GM19455 (cell line): ENCODE measurements around the gene GOSR1.
"Not testable (repeated sequence)": the region's sequence is repeated elsewhere in the genome, so short reads cannot be mapped to it uniquely, and the experiment has no call there.

Source experiments
- ATAC-seq: cut with Tn5 transposase; IDR thresholded peaks from one replicate; pipeline ENCODE4 v1.9.1; 2021; ENCODE audit not compliant: unreplicated experiment

Gene GOSR1

GRCh38 chr17:30560117-30561026 is 83.2 kb downstream of the GOSR1 start:
- ATAC-seq = not testable (repeated sequence)

DNA sequence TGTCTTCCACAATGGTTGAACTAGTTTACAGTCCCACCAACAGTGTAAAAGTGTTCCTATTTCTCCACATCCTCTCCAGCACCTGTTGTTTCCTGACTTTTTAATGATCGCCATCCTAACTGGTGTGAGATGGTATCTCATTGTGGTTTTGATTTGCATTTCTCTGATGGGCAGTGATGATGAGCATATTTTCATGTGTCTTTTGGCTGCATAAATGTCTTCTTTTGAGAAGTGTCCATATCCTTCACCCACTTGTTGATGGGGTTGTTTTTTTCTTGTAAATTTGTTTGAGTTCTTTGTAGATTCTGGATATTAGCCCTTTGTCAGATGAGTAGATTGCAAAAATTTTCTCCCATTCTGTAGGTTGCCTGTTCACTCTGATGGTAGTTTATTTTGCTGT is 84.6 kb downstream of the GOSR1 start:
- not testable (repeated sequence) for ATAC-seq

GRCh38 chr17:30563131-30563904 is 86.1 kb downstream of the GOSR1 start:
- ATAC-seq = not testable (repeated sequence)

- not testable (repeated sequence) for ATAC-seq
These were observed 86.7 kb downstream of the GOSR1 start for GRCh38 chr17:30563905-30564390.

DNA sequence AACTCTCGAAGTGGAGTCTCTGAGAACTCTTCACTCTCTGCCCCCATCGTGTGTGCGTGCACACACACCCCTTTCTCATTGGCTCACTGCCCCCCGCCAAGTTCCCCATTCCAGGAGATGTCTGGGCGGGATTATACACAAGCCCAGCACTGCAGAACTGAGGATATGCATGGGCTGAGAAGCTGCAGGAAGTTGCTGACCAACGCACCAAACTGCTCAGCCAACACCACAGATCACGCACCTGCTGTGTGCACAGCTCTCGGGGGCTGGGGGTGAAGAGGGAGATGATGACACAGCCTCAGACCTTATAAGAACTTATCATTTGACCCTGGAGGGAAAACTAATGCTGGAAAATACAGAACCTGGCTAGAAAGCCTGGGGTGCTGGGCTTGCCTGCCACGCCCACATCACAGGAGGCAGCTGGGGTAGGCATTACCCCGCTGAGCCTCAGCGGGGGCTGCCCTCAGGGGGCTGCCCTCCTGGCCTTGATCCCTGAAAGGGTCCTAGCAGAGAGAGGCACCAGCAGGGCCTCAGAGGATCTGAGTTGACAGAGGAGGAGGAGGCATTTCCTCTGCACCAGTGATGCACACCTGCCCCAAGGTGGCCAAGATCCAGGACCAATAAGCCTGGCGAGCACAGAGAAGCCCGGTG is 87.3 kb downstream of the GOSR1 start:
- not testable (repeated sequence) for ATAC-seq

- ATAC-seq = no peak
These were observed 88.1 kb downstream of the GOSR1 start for GRCh38 chr17:30565073-30565935.

GRCh38 chr17:30566104-30566503 is 88.9 kb downstream of the GOSR1 start:
- ATAC-seq = not testable (repeated sequence)

GRCh38 chr17:30566516-30567225 is 89.5 kb downstream of the GOSR1 start:
- ATAC-seq = not testable (repeated sequence)

- ATAC-seq = no peak
These were observed 90.3 kb downstream of the GOSR1 start for GRCh38 chr17:30567231-30568116.

- no peak for ATAC-seq
These were observed 90.9 kb downstream of the GOSR1 start for GRCh38 chr17:30568117-30568430.

DNA sequence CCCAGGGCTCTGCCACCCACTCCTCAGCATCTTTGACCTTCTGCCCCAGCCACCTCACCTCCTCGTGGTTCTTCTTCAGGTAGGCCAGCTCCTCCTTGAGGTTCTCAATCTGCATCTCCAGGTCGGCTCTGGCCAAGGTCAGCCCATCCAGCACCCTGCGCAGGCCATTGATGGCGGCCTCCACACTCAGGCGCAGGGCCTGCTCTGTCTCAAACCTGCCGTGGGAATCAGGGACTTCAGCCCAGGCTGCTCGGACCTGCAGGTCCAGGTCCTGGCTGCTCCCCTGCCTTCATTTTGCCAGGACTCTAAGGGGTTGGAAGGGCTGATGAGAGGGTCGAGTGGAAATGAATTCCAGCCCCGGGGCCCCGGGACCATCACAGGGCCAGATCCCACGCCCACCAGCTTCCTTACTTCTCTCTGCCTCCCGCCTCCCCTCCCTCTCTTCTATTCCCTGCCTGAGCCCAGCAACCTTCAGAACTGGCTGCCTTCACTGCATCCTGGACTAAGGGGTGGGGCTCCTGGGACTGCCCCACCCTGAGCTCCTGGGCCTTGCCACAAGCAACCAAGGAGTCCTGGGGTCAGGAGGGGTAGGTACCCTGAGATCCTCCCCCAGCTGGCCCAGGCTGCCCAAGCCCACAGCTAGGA is 92.4 kb downstream of the GOSR1 start:
- not testable (repeated sequence) for ATAC-seq

DNA sequence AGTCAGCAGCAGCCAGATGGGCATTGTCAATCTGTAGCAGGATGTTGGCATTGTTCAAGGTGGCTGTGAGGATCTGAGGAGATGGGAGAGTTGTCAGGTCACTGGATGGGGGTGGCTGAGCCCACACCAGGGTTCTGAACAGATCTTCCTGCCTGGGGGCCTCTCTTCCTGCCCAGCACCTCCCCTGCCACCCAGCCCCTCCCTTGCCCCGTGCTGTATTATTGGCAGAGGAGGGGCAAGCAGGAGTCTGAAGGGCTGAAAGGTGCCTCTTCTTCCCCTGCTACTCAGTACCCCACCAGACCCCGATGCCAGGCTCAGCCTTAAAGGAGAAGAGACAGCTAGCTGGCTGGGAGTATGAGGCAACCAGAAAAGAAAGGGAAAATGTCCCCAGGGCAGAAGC is 93.0 kb downstream of the GOSR1 start:
- no peak for ATAC-seq

DNA sequence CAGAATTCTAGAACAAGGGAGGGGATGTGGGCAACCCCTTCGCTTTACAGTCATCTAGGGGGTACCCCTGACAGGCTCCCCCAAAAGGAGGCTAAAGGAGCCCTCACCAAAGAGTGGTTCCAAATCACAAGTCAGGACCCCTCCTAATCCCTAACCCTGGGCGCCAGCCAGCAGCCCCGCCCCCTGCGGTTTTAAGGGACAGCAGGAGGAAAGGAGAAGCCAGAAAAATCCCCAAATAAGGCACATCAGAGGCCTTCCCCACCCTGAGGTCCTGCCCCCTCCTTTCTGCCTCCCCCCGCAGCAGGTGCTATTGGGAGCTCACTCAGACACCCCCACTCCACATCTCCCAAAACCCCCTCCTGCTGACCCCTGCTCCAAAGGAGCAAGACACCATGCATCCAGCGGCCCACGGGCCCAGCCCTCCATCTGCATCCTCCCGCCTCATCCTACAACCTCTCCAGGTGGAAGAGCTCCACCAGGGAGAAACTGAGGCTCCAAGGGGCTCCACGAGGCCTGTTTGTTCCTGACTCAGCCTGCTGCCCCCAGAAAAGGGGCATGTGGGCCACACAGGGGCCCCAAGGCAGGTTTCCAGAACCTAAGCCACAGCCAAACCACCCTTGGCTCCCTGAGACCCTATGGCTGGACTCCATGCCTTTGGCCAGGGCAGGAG is 93.5 kb downstream of the GOSR1 start:
- ATAC-seq = no peak

- ATAC-seq = not testable (repeated sequence)
These were observed 94.2 kb downstream of the GOSR1 start for GRCh38 chr17:30571404-30571803.

DNA sequence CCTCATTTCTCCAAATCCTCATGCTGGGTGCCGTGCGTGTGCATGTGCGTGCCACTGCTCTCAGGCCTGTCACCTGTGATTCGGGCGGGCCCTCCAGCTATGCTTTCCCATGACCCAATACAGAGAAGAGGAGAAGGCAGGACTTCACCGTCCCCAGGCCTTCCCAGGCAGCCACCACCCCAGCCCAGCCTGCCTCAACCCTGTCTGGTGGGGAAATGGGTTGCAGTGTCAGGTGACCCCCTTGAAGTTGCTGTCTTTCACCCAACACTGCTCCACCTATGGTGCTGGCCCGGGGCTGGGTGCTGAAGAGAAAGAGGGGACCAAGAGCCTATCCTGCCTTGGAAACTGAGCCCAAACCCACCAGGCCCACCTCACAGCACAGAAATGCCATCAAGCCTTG is 94.7 kb downstream of the GOSR1 start:
- no peak for ATAC-seq

DNA sequence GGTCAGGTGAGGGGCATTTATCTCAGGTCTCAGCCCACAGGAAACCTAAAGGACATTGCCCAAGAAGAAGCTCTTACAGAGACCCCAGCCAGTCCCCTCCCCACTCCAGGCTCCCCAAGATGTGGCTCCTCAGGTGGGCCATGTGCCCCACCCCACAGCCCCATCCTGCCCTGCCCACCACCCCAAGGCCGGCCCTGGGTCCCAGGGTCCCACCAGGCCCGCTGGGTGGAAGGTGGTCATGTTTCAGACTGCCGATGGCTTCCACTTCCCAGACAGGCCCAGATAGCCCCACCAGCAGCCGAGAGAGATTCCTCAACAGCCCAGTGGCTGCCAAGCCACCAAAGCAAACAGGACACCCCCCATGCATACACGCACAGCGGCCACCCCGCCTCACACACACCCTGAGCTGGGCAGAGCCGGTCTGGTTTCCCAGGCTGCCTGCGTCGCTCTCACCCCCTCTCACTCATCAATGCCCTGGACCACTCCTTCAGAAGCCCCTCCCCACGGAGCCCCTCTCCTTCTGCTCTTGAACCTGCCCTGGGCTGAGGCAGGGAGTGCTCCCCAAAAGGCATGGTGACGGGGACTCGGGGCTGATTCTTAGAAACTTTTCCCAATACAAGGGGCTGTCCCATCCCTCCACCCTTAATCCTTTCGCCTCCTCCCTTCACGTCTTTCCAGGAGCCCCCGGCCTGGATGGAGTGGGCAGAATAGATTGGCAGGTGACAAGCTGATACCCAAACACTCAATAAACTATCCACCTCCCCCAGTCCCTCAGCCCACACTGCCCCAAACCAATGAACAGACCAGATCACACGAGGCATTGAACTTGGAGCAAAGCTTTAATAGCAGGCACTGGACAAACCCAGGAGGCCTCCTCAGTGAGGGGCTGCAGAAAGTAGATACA is 95.7 kb downstream of the GOSR1 start:
- not testable (repeated sequence) for ATAC-seq
